ENCODE measurements around the gene SPRR2B. TPM values are rescaled to one million over a fixed set of nuclear protein-coding genes. Genes with fewer than 3 reads are reported as not detected.
"Not testable (repeated sequence)": the region's sequence is repeated elsewhere in the genome, so short reads cannot be mapped to it uniquely, and the experiment has no call there.

Gene SPRR2B
- total RNA-seq, 2 donors from 2014 or later, result not detected

DNA sequence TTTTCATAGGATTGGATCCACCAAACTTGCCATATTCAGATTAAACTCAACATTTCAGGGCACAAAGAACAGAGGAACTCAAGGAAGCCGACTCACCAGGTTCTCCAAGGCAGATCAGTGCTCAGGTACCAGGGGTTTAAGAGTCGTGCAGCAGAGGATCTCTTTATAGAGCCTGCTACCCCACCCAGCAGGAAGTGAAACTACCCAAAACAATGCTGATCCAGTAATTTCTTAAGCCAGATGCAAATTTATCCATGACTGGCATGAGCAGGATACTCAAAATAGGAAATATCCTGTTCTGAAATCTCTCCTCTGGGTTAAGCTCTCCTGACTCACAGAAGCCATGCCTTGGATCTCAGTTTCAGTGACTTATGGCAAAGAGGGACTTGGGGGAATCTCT lies 14.0 kb downstream of the SPRR2B start, which contains the start of gene SPRR2A:
Gene SPRR2A, minus strand, starts transcription at position 138 of the 400 bp plus-strand sequence. CDS start 777 bp downstream, outside the sequence.
- H3K9me3 Mint-ChIP-seq, result peaks cover 0 to 4% of the 10 kb centered on the region in 2 donors
- DNase-seq (ENCODE audit: low spot score in 2 of 2) (no peak), ATAC-seq (no peak)
- no peak within 1 kb of the TSS for H3K27ac Mint-ChIP-seq
- H3K36me3 Mint-ChIP-seq, result no peaks in the 10 kb centered on the region

- not testable (repeated sequence) for H3K36me3 Mint-ChIP-seq; ATAC-seq; DNase-seq (ENCODE audit: low spot score in 2 of 2); H3K9me3 Mint-ChIP-seq; H3K27ac Mint-ChIP-seq
These were observed 15.3 kb downstream of the SPRR2B start for GRCh38 chr1:153056111-153056510.

- peaks cover 4 to 8% of the 10 kb centered on the region in 2 donors for H3K9me3 Mint-ChIP-seq
- no peaks in the 10 kb centered on the region for H3K36me3 Mint-ChIP-seq
- ATAC-seq (no peak), DNase-seq (ENCODE audit: low spot score in 2 of 2) (no peak)
- H3K27ac Mint-ChIP-seq, result no peak overlapping the region
These were observed 22.2 kb downstream of the SPRR2B start for GRCh38 chr1:153049211-153049610.

DNA sequence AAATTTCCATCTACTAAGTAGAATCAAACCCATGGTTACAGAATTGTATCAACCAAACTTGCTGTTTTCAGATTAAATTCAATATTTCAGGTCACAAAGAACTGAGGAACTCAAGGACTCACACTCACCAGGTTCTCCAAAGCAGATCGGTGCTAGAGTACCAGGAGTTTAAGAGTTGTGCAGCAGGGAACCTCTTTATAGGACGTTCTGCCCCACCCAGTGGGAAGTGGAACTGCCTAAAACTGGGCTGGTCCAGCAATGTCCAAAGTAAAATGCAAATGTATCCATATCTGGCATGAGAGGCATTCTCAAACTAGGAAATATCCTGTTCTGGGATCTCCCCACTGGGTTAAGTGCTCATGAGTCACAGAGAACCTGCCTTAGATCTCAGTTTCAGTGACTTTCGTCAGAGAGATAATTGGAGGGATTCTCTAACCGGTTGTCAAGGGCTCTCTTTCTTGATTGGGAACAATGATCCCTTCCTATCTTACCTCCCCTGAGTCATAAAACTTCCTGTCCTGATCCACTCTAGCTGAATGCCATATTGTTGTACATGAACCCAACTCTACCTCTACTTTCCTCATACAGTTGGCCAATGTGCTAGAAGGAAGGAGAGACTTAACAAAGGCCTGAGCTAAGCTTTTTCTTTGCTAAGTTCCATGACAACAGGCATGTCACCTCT lies 30.3 kb downstream of the SPRR2B start, which contains the start of gene SPRR2D:
Gene SPRR2D, minus strand, starts transcription at position 171 of the 682 bp plus-strand sequence. CDS start 774 bp downstream, outside the sequence.
- Mint-ChIP-seq H3K36me3 (no peaks in the 10 kb centered on the region), H3K9me3 (no peaks in the 10 kb centered on the region), H3K27ac (no peak within 1 kb of the TSS)
- DNase-seq (ENCODE audit: low spot score in 2 of 2) (no peak), ATAC-seq (no peak)

DNA sequence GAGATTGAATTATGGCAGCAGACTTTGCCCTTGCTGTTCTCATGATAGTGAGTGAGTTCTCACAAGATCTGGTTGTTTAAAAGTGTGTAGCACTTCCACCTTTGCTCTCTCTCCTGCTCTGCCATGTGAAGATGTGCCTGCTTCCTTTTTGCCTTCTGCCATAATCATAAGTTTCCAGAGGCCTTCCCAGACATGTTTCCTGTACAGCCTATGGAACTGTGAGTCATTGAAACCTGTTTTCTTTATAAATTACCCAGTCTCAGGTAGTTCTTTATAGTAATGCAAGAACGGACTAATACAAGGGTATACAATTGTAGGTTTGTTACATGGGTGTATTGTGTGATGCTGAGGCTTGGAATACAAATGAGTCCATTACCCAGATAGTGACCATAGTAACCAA lies 36.2 kb downstream of the SPRR2B start:
- DNase-seq (ENCODE audit: low spot score in 2 of 2) (no peak), ATAC-seq (no peak)
- Mint-ChIP-seq H3K27ac (no peak overlapping the region), H3K36me3 (no peaks in the 10 kb centered on the region), H3K9me3 (no peaks in the 10 kb centered on the region)

- peak; percentile 43 to 78 for ATAC-seq
- Mint-ChIP-seq H3K36me3 (no peaks in the 10 kb centered on the region), H3K9me3 (peaks cover 4% of the 10 kb centered on the region in 2 donors), H3K27ac (no peak overlapping the region)
- DNase-seq (ENCODE audit: low spot score in 2 of 2), result no peak
These were observed 38.6 kb downstream of the SPRR2B start for GRCh38 chr1:153032677-153033308.

- no peak for ATAC-seq
- Mint-ChIP-seq H3K9me3 (peaks cover 4% of the 10 kb centered on the region in 2 donors), H3K27ac (no peak overlapping the region), H3K36me3 (no peaks in the 10 kb centered on the region)
- DNase-seq (ENCODE audit: low spot score in 2 of 2), result no peak
These were observed 39.3 kb downstream of the SPRR2B start for GRCh38 chr1:153032073-153032472.

- no peak within 1 kb of the TSS for H3K27ac Mint-ChIP-seq
- ATAC-seq, result no peak
- H3K36me3 Mint-ChIP-seq, result no peaks in the 10 kb centered on the region
- H3K9me3 Mint-ChIP-seq, result peaks cover 4% of the 10 kb centered on the region in 2 donors
- DNase-seq (ENCODE audit: low spot score in 2 of 2), result no peak
These were observed 40.5 kb downstream of the SPRR2B start, which contains the start of gene SPRR1B for GRCh38 chr1:153030895-153031294. Gene SPRR1B, plus strand, starts transcription at chr1:153031203. Its CDS starts 1,143 bp downstream, at chr1:153032346.

DNA sequence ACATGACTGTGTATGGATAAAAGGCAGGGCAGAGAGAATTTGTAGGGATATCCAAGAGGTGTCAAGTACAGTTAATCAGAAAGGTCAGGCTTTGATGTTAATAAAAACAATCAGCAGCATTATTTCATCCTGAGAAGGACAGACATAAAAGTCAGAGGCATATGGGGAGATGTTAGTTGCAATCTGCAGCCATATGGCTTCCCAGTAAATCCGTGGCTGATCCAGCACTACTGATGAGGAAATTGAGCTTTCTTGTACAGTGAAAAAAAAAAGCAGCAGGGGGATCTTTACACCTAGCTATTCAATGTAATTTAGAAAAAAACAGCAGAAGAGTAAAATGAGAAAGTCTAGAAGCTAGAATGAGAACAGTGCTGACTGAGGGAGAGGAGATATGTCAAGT lies 42.6 kb downstream of the SPRR2B start:
- no peak for ATAC-seq
- Mint-ChIP-seq H3K36me3 (no peaks in the 10 kb centered on the region), H3K9me3 (peaks cover 4% of the 10 kb centered on the region in 2 donors), H3K27ac (no peak overlapping the region)
- no peak for DNase-seq (ENCODE audit: low spot score in 2 of 2)

GRCh38 chr1:153025797-153026196 lies 45.6 kb downstream of the SPRR2B start:
- DNase-seq (ENCODE audit: low spot score in 2 of 2) (no peak), ATAC-seq (no peak)
- Mint-ChIP-seq H3K9me3 (peaks cover 4% of the 10 kb centered on the region in 2 donors), H3K27ac (no peak overlapping the region), H3K36me3 (no peaks in the 10 kb centered on the region)

- Mint-ChIP-seq H3K36me3 (no peaks in the 10 kb centered on the region), H3K9me3 (peaks cover 4% of the 10 kb centered on the region in 2 donors)
- no peak for ATAC-seq
These were observed 47.0 kb downstream of the SPRR2B start for GRCh38 chr1:153024413-153024812.

GRCh38 chr1:153023109-153023508 lies 48.3 kb downstream of the SPRR2B start:
- peaks cover 0 to 4% of the 10 kb centered on the region in 2 donors for H3K36me3 Mint-ChIP-seq
- ATAC-seq (no peak), DNase-seq (ENCODE audit: low spot score in 2 of 2) (no peak)
- H3K27ac Mint-ChIP-seq, result no peak overlapping the region
- H3K9me3 Mint-ChIP-seq, result no peaks in the 10 kb centered on the region

More at GRCh38 chr1:153024413-153024812, 47.0 kb downstream of the SPRR2B start:
- no peak overlapping the region for H3K27ac Mint-ChIP-seq
- DNase-seq (ENCODE audit: low spot score in 2 of 2), result no peak

DNA sequence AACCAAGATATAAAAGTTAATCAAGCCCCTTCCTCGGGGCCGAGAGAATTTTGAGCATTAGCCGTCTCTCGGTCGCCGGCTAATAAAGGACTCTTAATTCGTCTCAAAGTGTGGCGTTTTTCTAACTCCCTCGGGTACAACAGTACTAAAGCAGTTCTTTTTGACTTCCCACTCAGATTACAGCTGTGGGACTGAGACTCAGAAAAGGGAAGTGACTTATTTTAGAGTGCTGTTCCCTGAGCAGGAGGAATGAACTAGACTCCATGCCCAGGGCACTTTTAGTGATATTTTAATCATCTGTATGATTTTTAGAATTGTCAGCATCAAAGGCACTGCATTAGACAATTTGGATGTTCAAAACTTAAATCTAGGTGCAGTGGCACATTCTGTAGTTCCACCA lies 49.1 kb downstream of the SPRR2B start:
- not testable (repeated sequence) for ATAC-seq; DNase-seq (ENCODE audit: low spot score in 2 of 2); H3K27ac Mint-ChIP-seq; H3K36me3 Mint-ChIP-seq; H3K9me3 Mint-ChIP-seq

GRCh38 chr1:153021829-153022228 lies 49.6 kb downstream of the SPRR2B start:
- not testable (repeated sequence) for H3K36me3 Mint-ChIP-seq; DNase-seq (ENCODE audit: low spot score in 2 of 2); H3K27ac Mint-ChIP-seq; ATAC-seq; H3K9me3 Mint-ChIP-seq
